ENCODE data around the gene GBA2.

GBA2 gene

GRCh38 chr9:35748858-35749514 is at the start of gene GBA2, which contains the start of gene RGP1:
GBA2 (minus strand) TSS chr9:35749228; CDS start chr9:35748704, 524 bp downstream.
RGP1 (plus strand) TSS chr9:35749287; CDS start chr9:35749756, 469 bp downstream.
- no peak for DNase-seq

GRCh38 chr9:35797311-35798109 is 48.5 kb upstream of the GBA2 start:
- no peak for DNase-seq

- no peak for DNase-seq
Observed at GRCh38 chr9:35795695-35796094, 46.7 kb upstream of the GBA2 start.

- DNase-seq = no peak
Observed at GRCh38 chr9:35793461-35793860, 44.4 kb upstream of the GBA2 start.

- no peak for DNase-seq
Observed at GRCh38 chr9:35792826-35793225, 43.8 kb upstream of the GBA2 start.

- DNase-seq = no peak
Observed at GRCh38 chr9:35792024-35792813, 43.2 kb upstream of the GBA2 start.

- DNase-seq = no peak
Observed at GRCh38 chr9:35791297-35791921, 42.4 kb upstream of the GBA2 start, which contains the start of gene NPR2. NPR2 (plus strand) TSS chr9:35791591; CDS start chr9:35792409, 818 bp downstream.

- peak; percentile 91 for DNase-seq
Observed at GRCh38 chr9:35790385-35791296, 41.6 kb upstream of the GBA2 start.

GRCh38 chr9:35790025-35790384 is 41.0 kb upstream of the GBA2 start:
- no peak for DNase-seq

GRCh38 chr9:35789541-35789940 is 40.5 kb upstream of the GBA2 start:
- DNase-seq = no peak

- no peak for DNase-seq
Observed at GRCh38 chr9:35783418-35783817, 34.4 kb upstream of the GBA2 start.

- no peak for DNase-seq
Observed at GRCh38 chr9:35781066-35781465, 32.0 kb upstream of the GBA2 start.

- DNase-seq = no peak
Observed at GRCh38 chr9:35778496-35778895, 29.5 kb upstream of the GBA2 start.

- no peak for DNase-seq
Observed at GRCh38 chr9:35776018-35776417, 27.0 kb upstream of the GBA2 start.

- no peak for DNase-seq
Observed at GRCh38 chr9:35774907-35775635, 26.0 kb upstream of the GBA2 start.

GRCh38 chr9:35771943-35772342 is 22.9 kb upstream of the GBA2 start:
- DNase-seq = no peak

- no peak for DNase-seq
Observed at GRCh38 chr9:35771534-35771933, 22.5 kb upstream of the GBA2 start.

- DNase-seq = no peak
Observed at GRCh38 chr9:35771075-35771433, 22.0 kb upstream of the GBA2 start.

GRCh38 chr9:35769763-35770162 is 20.7 kb upstream of the GBA2 start:
- no peak for DNase-seq

GRCh38 chr9:35767458-35767857 is 18.4 kb upstream of the GBA2 start:
- DNase-seq = no peak

- no peak for DNase-seq
Observed at GRCh38 chr9:35766997-35767396, 18.0 kb upstream of the GBA2 start.

Measured in 8988T (cell line).